GM18868 (cell line): ENCODE data around the gene TASP1.
"Not testable (repeated sequence)": the region's sequence is repeated elsewhere in the genome, so short reads cannot be mapped to it uniquely, and the experiment has no call there.

ENCODE experiments used
- ATAC-seq: cut with Tn5 transposase; IDR thresholded peaks from one replicate; pipeline ENCODE4 v1.9.1; 2021; ENCODE audit warnings: mild to moderate bottlenecking, moderate library complexity; ENCODE audit not compliant: unreplicated experiment

The TASP1 gene

GRCh38 chr20:13404293-13404692 is 234.4 kb downstream of the TASP1 start:
- ATAC-seq = no peak

- ATAC-seq = no peak
These were observed 235.3 kb downstream of the TASP1 start for GRCh38 chr20:13403453-13403852.

- no peak for ATAC-seq
These were observed 235.7 kb downstream of the TASP1 start for GRCh38 chr20:13402986-13403385.

GRCh38 chr20:13402171-13402760 is 236.5 kb downstream of the TASP1 start:
- no peak for ATAC-seq

GRCh38 chr20:13401596-13401995 is 237.1 kb downstream of the TASP1 start:
- no peak for ATAC-seq

GRCh38 chr20:13400453-13400852 is 238.3 kb downstream of the TASP1 start:
- no peak for ATAC-seq

- no peak for ATAC-seq
These were observed 241.4 kb downstream of the TASP1 start for GRCh38 chr20:13397300-13397724.

GRCh38 chr20:13396826-13397225 is 241.9 kb downstream of the TASP1 start:
- ATAC-seq = no peak

- ATAC-seq = no peak
These were observed 242.7 kb downstream of the TASP1 start for GRCh38 chr20:13396022-13396421.

GRCh38 chr20:13395232-13395631 is 243.5 kb downstream of the TASP1 start:
- no peak for ATAC-seq

- no peak for ATAC-seq
These were observed 246.3 kb downstream of the TASP1 start for GRCh38 chr20:13392391-13392790.

- no peak for ATAC-seq
These were observed 249.6 kb downstream of the TASP1 start for GRCh38 chr20:13389115-13389514.

GRCh38 chr20:13384132-13384531 is 254.6 kb downstream of the TASP1 start:
- no peak for ATAC-seq

GRCh38 chr20:13382786-13383185 is 255.9 kb downstream of the TASP1 start:
- ATAC-seq = no peak

GRCh38 chr20:13380497-13381229 is 258.1 kb downstream of the TASP1 start:
- not testable (repeated sequence) for ATAC-seq

- no peak for ATAC-seq
These were observed 265.3 kb downstream of the TASP1 start for GRCh38 chr20:13373400-13373799.

- ATAC-seq = no peak
These were observed 274.2 kb downstream of the TASP1 start for GRCh38 chr20:13364278-13365170.

- ATAC-seq = no peak
These were observed 275.3 kb downstream of the TASP1 start for GRCh38 chr20:13363473-13363872.

- not testable (repeated sequence) for ATAC-seq
These were observed 276.6 kb downstream of the TASP1 start for GRCh38 chr20:13362165-13362564.

- not testable (repeated sequence) for ATAC-seq
These were observed 279.8 kb downstream of the TASP1 start for GRCh38 chr20:13358936-13359335.

GRCh38 chr20:13357782-13358181 is 280.9 kb downstream of the TASP1 start:
- ATAC-seq = not testable (repeated sequence)

- no peak for ATAC-seq
These were observed 282.1 kb downstream of the TASP1 start for GRCh38 chr20:13356591-13356990.
